OCI-LY7 (cell line): ENCODE results near the gene RPS15. TPM values are rescaled to one million over a fixed set of nuclear protein-coding genes. Genes with fewer than 3 reads are reported as not detected.

Source experiments
- BruUV-seq: library from RNA; stranded (reverse); fragments of 400-500 nt; replicated peaks from 2 replicates; lab custom pipeline; 2021; lab: Mats Ljungman, UMichigan
- CTCF ChIA-PET: fragments of 300-600 bp; sonication (Branson Sonifier 250); formaldehyde crosslinking; loops from one replicate; lab custom pipeline; 2022; ENCODE audit warnings: antibody characterized with exemption; ENCODE audit not compliant: unreplicated experiment; lab: Charles Lee
- POLR2A ChIA-PET: fragments of 300-600 bp; sonication (Branson Sonifier 250); formaldehyde crosslinking; loops from one replicate; lab custom pipeline; 2022; ENCODE audit warnings: antibody characterized with exemption; lab: Charles Lee
- DNase-seq: peaks from one replicate; pipeline ENCODE4 v3.0.0-alpha.2; 2015; ENCODE audit warnings: low spot score
- H2AFZ ChIP-seq: fragments of 200-600 bp; sonication (generic), shearing (Covaris generic); 2 replicates; pipeline ENCODE4 v1.6.1; 2014; ENCODE audit warnings: mild to moderate bottlenecking, antibody characterized with exemption, low read length, moderate library complexity
- H3K27ac ChIP-seq: fragments of 200-600 bp; sonication (generic); 2 replicates; pipeline ENCODE4 v1.5.1; 2014; ENCODE audit warnings: mixed run types, low read depth, mild to moderate bottlenecking, moderate library complexity, low read length, inconsistent platforms; ENCODE audit not compliant: poor library complexity, severe bottlenecking
- H3K36me3 ChIP-seq: fragments of 200-600 bp; sonication (generic); 2 replicates; pipeline ENCODE4 v1.6.1; 2014; ENCODE audit warnings: mild to moderate bottlenecking, antibody characterized with exemption, low read length, moderate library complexity, mixed read lengths; ENCODE audit not compliant: insufficient read depth
- H3K4me1 ChIP-seq: fragments of 200-600 bp; sonication (generic); 2 replicates; pipeline ENCODE4 v1.5.1; 2014; ENCODE audit warnings: mild to moderate bottlenecking, low read length; ENCODE audit not compliant: insufficient read depth, poor library complexity, severe bottlenecking
- H3K4me2 ChIP-seq: fragments of 200-600 bp; sonication (generic); 2 replicates; pipeline ENCODE4 v1.6.1; 2014; ENCODE audit warnings: mild to moderate bottlenecking, low read length
- H3K4me3 ChIP-seq: fragments of 200-600 bp; sonication (generic); 2 replicates; pipeline ENCODE4 v1.5.1; 2014; ENCODE audit warnings: mild to moderate bottlenecking, low read depth, low read length; ENCODE audit not compliant: poor library complexity, severe bottlenecking
- H3K79me2 ChIP-seq: fragments of 200-600 bp; sonication (generic); 2 replicates; pipeline ENCODE4 v1.6.1; 2016; ENCODE audit warnings: low read depth, mild to moderate bottlenecking, low read length, moderate library complexity, mixed read lengths; ENCODE audit not compliant: insufficient read depth
- H3K9me2 ChIP-seq: fragments of 200-600 bp; sonication (generic); 2 replicates; pipeline ENCODE4 v1.6.1; 2016; ENCODE audit warnings: mild to moderate bottlenecking, low read length, mixed read lengths; ENCODE audit not compliant: insufficient read depth
- H3K9me3 ChIP-seq: fragments of 200-600 bp; sonication (generic); 2 replicates; pipeline ENCODE4 v1.6.1; 2014; ENCODE audit warnings: mild to moderate bottlenecking, mixed run types, low read length, mixed read lengths
- H4K20me1 ChIP-seq: fragments of 200-600 bp; sonication (generic); 2 replicates; pipeline ENCODE4 v1.6.1; 2014; ENCODE audit warnings: mild to moderate bottlenecking, antibody characterized with exemption, low read length, moderate library complexity, mixed read lengths; ENCODE audit not compliant: insufficient read depth
- CTCF ChIP-seq: fragments of 200-600 bp; sonication (generic); conservative IDR thresholded peaks from 2 replicates; pipeline ENCODE4 v1.5.1; 2014; ENCODE audit warnings: mild to moderate bottlenecking, antibody characterized with exemption, low read length, moderate library complexity, mixed read lengths
- EZH2phosphoT487 ChIP-seq: fragments of 200-600 bp; sonication (generic); IDR thresholded peaks from 2 replicates; pipeline ENCODE4 v1.6.1; 2018; ENCODE audit warnings: low read depth, borderline replicate concordance, mild to moderate bottlenecking, mixed run types, antibody characterized with exemption, low read length, moderate library complexity, mixed read lengths
- intact Hi-C: fragments of 100-400 bp; cut with micrococcal nuclease; formaldehyde crosslinking; loops from one replicate; pipeline ENCODE4 v1.10.0; 2022; ENCODE audit not compliant: unreplicated experiment
- total RNA-seq, 2 experiments: library from RNA; depleted of rRNA in 1 of 2; stranded (reverse); fragments of >200 nt in 1 of 2; shearing (Covaris generic) in 1 of 2; gene quantifications; 2 replicates each; pipeline ENCODE4 v1.2.3, GENCODE V29; 2014 to 2022

The RPS15 gene
- total RNA-seq, 2 experiments from 2014 or later = 1,860 to 2,068 TPM

GRCh38 chr19:1441022-1441426 lies 2.8 kb downstream of the RPS15 start:
- Histone ChIP-seq H4K20me1 (peaks cover 18% of the 10 kb centered on the region), H3K9me2 (no peaks in the 10 kb centered on the region), H3K4me3 (no peak overlapping the region), H3K79me2 (peaks cover 34% of the 10 kb centered on the region), H3K4me2 (peak overlapping the region; percentile 93; the same call in 1 of the 2 replicates), H3K36me3 (peaks cover 52% of the 10 kb centered on the region), H3K9me3 (no peaks in the 10 kb centered on the region), H3K27ac (no peak overlapping the region), H2AFZ (no peak overlapping the region), H3K4me1 (peaks cover 44% of the 10 kb centered on the region)
- no peak for TF ChIP-seq CTCF
- no peak for TF ChIP-seq EZH2phosphoT487
- BruUV-seq = no TSS peak
- DNase-seq = no peak
- ChIA-PET CTCF (no interaction called here), POLR2A (interaction anchor here (0.6 kb wide), 1 partner anchor 210 kb away, joined by 3 read pairs; no protein-coding TSS in a partner anchor)
- intact Hi-C loops = no loop called here

- no peak for DNase-seq
- H4K20me1 ChIP-seq = peaks cover 18% of the 10 kb centered on the region
- ChIA-PET POLR2A (no interaction called here), CTCF (no interaction called here)
- H3K4me1 ChIP-seq = peaks cover 44% of the 10 kb centered on the region
- TF ChIP-seq EZH2phosphoT487 (no peak), CTCF (no peak)
- no peak overlapping the region for H3K4me2 ChIP-seq
- no peak overlapping the region for H2AFZ ChIP-seq
- no peaks in the 10 kb centered on the region for H3K9me2 ChIP-seq
- BruUV-seq = no TSS peak
- H3K27ac ChIP-seq = no peak overlapping the region
- H3K4me3 ChIP-seq = no peak overlapping the region
- H3K36me3 ChIP-seq = peaks cover 52% of the 10 kb centered on the region
- H3K9me3 ChIP-seq = no peaks in the 10 kb centered on the region
- intact Hi-C loops = no loop called here
- peaks cover 34% of the 10 kb centered on the region for H3K79me2 ChIP-seq
Measured at GRCh38 chr19:1441677-1442438, 3.7 kb downstream of the RPS15 start.
